SK-N-SH (cell line): ENCODE data around the gene DYNC1H1. TPM values are rescaled to one million over a fixed set of nuclear protein-coding genes. Genes with fewer than 3 reads are reported as not detected.

Experiments used
- CTCF ChIA-PET: fragments of 300-600, 350-600 bp; formaldehyde crosslinking; extraction: SDS; loops from one replicate; lab custom pipeline; 2021; lab: Yijun Ruan, JAX
- POLR2A ChIA-PET: fragments of 350-600 bp; sonication (Branson Sonifier 250); formaldehyde crosslinking; extraction: SDS; loops from one replicate; lab custom pipeline; 2020; ENCODE audit warnings: antibody characterized with exemption, inconsistent platforms; lab: Yijun Ruan, JAX
- DNase-seq: peaks from one replicate; pipeline ENCODE4 v3.0.0; 2012
- H2AFZ ChIP-seq: fragments of 200-600 bp; sonication (generic); 2 replicates; pipeline ENCODE4 v1.8.1; 2016; ENCODE audit warnings: antibody characterized with exemption, mild to moderate bottlenecking, low read depth
- H3F3A ChIP-seq: fragments of 200-600 bp; sonication (generic); replicated peaks from 2 replicates; pipeline ENCODE3; 2016; ENCODE audit warnings: antibody characterized with exemption, mild to moderate bottlenecking; ENCODE audit not compliant: insufficient read depth
- H3K27ac ChIP-seq, 2 experiments: fragments of 200-500 bp in 1 of 2; fragments of 200-600 bp in 1 of 2; sonication (Bioruptor generic) in 1 of 2; sonication (generic), shearing (Covaris generic) in 1 of 2; 2 replicates each; pipeline versions ENCODE4 v1.5.1 to v1.6.1; 2014 to 2016; ENCODE audit warnings: low read depth in 2 of 2, inconsistent platforms in 1 of 2, low read length in 1 of 2, mild to moderate bottlenecking in 1 of 2, mixed read lengths in 1 of 2
- H3K27me3 ChIP-seq: fragments of 200-600 bp; sonication (generic), shearing (Covaris generic); 2 replicates; pipeline ENCODE4 v1.6.1; 2016; ENCODE audit warnings: mixed run types; ENCODE audit not compliant: insufficient read depth
- H3K36me3 ChIP-seq, 2 experiments: fragments of 200-500 bp in 1 of 2; fragments of 200-600 bp in 1 of 2; sonication (Bioruptor generic) in 1 of 2; sonication (generic) in 1 of 2; replicated peaks in 1 of 2; 2 replicates each; pipeline versions ENCODE3 to v1.5.1; 2014 to 2016; ENCODE audit warnings: low read length in 1 of 2, mild to moderate bottlenecking in 1 of 2; ENCODE audit not compliant: insufficient read depth in 2 of 2, control insufficient read depth in 1 of 2
- H3K4me1 ChIP-seq, 2 experiments: fragments of 200-500 bp in 1 of 2; fragments of 200-600 bp in 1 of 2; sonication (Bioruptor generic) in 1 of 2; sonication (generic), shearing (Covaris generic) in 1 of 2; 2 replicates each; pipeline versions ENCODE4 v1.5.1 to v1.6.1; 2014 to 2016; ENCODE audit warnings: low read depth in 1 of 2, low read length in 1 of 2, mixed run types in 1 of 2; ENCODE audit not compliant: insufficient read depth in 2 of 2, control insufficient read depth in 1 of 2
- H3K4me2 ChIP-seq: fragments of 200-600 bp; sonication (generic), shearing (Covaris generic); 2 replicates; pipeline ENCODE4 v1.6.1; 2017; ENCODE audit warnings: mixed run types
- H3K4me3 ChIP-seq, 2 experiments: fragments of 200-500 bp in 1 of 2; fragments of 200-600 bp in 1 of 2; sonication (Bioruptor generic) in 1 of 2; sonication (generic), shearing (Covaris generic) in 1 of 2; 2 replicates each; pipeline versions ENCODE4 v1.5.1 to v1.8.1; 2014 to 2016; ENCODE audit warnings: low read depth in 2 of 2, inconsistent platforms in 1 of 2, low read length in 1 of 2, mild to moderate bottlenecking in 1 of 2, mixed read lengths in 1 of 2, moderate library complexity in 1 of 2
- H3K79me2 ChIP-seq: fragments of 200-600 bp; sonication (generic); 2 replicates; pipeline ENCODE4 v1.8.1; 2017; ENCODE audit warnings: mild to moderate bottlenecking; ENCODE audit not compliant: insufficient read depth
- H3K9ac ChIP-seq: fragments of 200-600 bp; sonication (generic); 2 replicates; pipeline ENCODE4 v1.6.1; 2017; ENCODE audit warnings: mixed run types
- H3K9me2 ChIP-seq: fragments of 200-600 bp; sonication (generic); 2 replicates; pipeline ENCODE4 v1.6.1; 2017; ENCODE audit warnings: mixed run types
- H3K9me3 ChIP-seq: fragments of 200-600 bp; sonication (generic); 2 replicates; pipeline ENCODE4 v1.6.1; 2017; ENCODE audit warnings: mixed run types, mild to moderate bottlenecking, moderate library complexity
- H4K20me1 ChIP-seq: fragments of 200-600 bp; sonication (generic); 2 replicates; pipeline ENCODE4 v1.6.1; 2017; ENCODE audit warnings: mild to moderate bottlenecking, mixed run types; ENCODE audit not compliant: insufficient read depth
- CHD2 ChIP-seq: fragments of 150-350 bp; IDR thresholded peaks from 2 replicates; pipeline ENCODE4 v1.6.1; 2018; ENCODE audit warnings: low read length; ENCODE audit not compliant: partially characterized antibody
- CTCF ChIP-seq: fragments of 200-600 bp; sonication (generic); IDR thresholded peaks from 2 replicates; pipeline ENCODE4 v1.6.1; 2017; ENCODE audit warnings: antibody characterized with exemption, mild to moderate bottlenecking, moderate library complexity
- EP300 ChIP-seq, 2 experiments: IDR thresholded peaks; 2 replicates each; pipeline versions ENCODE4 v1.4.0 to v1.6.1; 2012; ENCODE audit warnings: borderline replicate concordance in 1 of 2, low read depth in 1 of 2, low read length in 1 of 2
- FOSL2 ChIP-seq: IDR thresholded peaks from 2 replicates; pipeline ENCODE4 v1.4.0; 2012; ENCODE audit warnings: low read depth, mild to moderate bottlenecking, moderate library complexity, borderline replicate concordance
- FOXJ3 ChIP-seq: sonication (generic); formaldehyde crosslinking; IDR thresholded peaks from 2 replicates; pipeline ENCODE4 v1.5.1; 2020; ENCODE audit warnings: mild to moderate bottlenecking, missing genetic modification reagents
- GABPA ChIP-seq: IDR thresholded peaks from 2 replicates; pipeline ENCODE4 v1.4.0; 2012; ENCODE audit warnings: low read depth, mild to moderate bottlenecking
- IRF3 ChIP-seq: fragments of 150-350 bp; IDR thresholded peaks from 2 replicates; pipeline ENCODE4 v1.6.1; 2016; ENCODE audit warnings: mild to moderate bottlenecking, low read depth, low read length
- JUND ChIP-seq: IDR thresholded peaks from 2 replicates; pipeline ENCODE4 v1.4.0; 2012
- MEF2A ChIP-seq: IDR thresholded peaks from 2 replicates; pipeline ENCODE4 v1.4.0; 2012; ENCODE audit warnings: low read depth, borderline replicate concordance
- MXI1 ChIP-seq: IDR thresholded peaks from 2 replicates; pipeline ENCODE4 v1.6.1; 2012; ENCODE audit warnings: mild to moderate bottlenecking, low read depth, low read length, improper control_type of control experiment
- NFIC ChIP-seq: IDR thresholded peaks from 2 replicates; pipeline ENCODE4 v1.4.0; 2012; ENCODE audit warnings: borderline replicate concordance
- NRF1 ChIP-seq: IDR thresholded peaks from 2 replicates; pipeline ENCODE4 v1.6.1; 2012; ENCODE audit warnings: low read depth, mild to moderate bottlenecking, low read length
- PBX3 ChIP-seq: IDR thresholded peaks from 2 replicates; pipeline ENCODE4; 2012
- RAD21 ChIP-seq: IDR thresholded peaks from 2 replicates; pipeline ENCODE4 v1.6.1; 2012; ENCODE audit warnings: mild to moderate bottlenecking, low read length
- RCOR1 ChIP-seq: fragments of 150-350 bp; IDR thresholded peaks from 2 replicates; pipeline ENCODE4 v1.6.1; 2017; ENCODE audit warnings: antibody characterized with exemption, low read length
- RFX5 ChIP-seq: IDR thresholded peaks from 2 replicates; pipeline ENCODE4 v1.6.1; 2012; ENCODE audit warnings: mild to moderate bottlenecking, improper control_type of control experiment, low read length
- SIN3A ChIP-seq: IDR thresholded peaks from 2 replicates; pipeline ENCODE4 v1.6.1; 2012; ENCODE audit warnings: low read depth, mild to moderate bottlenecking, low read length, moderate library complexity, borderline replicate concordance
- TAF1 ChIP-seq: IDR thresholded peaks from 2 replicates; pipeline ENCODE4 v1.6.1; 2012; ENCODE audit warnings: low read depth, mild to moderate bottlenecking, low read length, moderate library complexity, borderline replicate concordance
- TCF12 ChIP-seq: IDR thresholded peaks from 2 replicates; pipeline ENCODE4 v1.4.0; 2012
- WGBS: methylation state at CpG from one replicate; pipeline ENCODE4 v1.1.6; 2017; ENCODE audit warnings: low lambda C conversion rate; 5-methylcytosine and 5-hydroxymethylcytosine counted together
- polyA plus RNA-seq, 3 experiments: library from polyadenylated mRNA; depleted of rRNA; stranded (reverse); fragments of >200 nt; gene quantifications; 2 replicates each; pipeline ENCODE4 v1.2.3, GENCODE V29; 2012
- TF ChIP-seq, protein P1 (sequence below): IDR thresholded peaks from 2 replicates; pipeline ENCODE4 v1.6.1; 2012; ENCODE audit warnings: mild to moderate bottlenecking, low read depth, low read length, moderate library complexity
- TF ChIP-seq, protein P2 (sequence below): IDR thresholded peaks from 2 replicates; pipeline ENCODE4 v1.4.0; 2012; ENCODE audit warnings: low read depth

Gene DYNC1H1
- polyA plus RNA-seq, 1 of the 3 experiments (the other 2 are of a cell fraction) = 140 TPM

GRCh38 chr14:101980700-101981099, 16.3 kb downstream of the DYNC1H1 start (continued):
- TF ChIP-seq, protein P1, sequence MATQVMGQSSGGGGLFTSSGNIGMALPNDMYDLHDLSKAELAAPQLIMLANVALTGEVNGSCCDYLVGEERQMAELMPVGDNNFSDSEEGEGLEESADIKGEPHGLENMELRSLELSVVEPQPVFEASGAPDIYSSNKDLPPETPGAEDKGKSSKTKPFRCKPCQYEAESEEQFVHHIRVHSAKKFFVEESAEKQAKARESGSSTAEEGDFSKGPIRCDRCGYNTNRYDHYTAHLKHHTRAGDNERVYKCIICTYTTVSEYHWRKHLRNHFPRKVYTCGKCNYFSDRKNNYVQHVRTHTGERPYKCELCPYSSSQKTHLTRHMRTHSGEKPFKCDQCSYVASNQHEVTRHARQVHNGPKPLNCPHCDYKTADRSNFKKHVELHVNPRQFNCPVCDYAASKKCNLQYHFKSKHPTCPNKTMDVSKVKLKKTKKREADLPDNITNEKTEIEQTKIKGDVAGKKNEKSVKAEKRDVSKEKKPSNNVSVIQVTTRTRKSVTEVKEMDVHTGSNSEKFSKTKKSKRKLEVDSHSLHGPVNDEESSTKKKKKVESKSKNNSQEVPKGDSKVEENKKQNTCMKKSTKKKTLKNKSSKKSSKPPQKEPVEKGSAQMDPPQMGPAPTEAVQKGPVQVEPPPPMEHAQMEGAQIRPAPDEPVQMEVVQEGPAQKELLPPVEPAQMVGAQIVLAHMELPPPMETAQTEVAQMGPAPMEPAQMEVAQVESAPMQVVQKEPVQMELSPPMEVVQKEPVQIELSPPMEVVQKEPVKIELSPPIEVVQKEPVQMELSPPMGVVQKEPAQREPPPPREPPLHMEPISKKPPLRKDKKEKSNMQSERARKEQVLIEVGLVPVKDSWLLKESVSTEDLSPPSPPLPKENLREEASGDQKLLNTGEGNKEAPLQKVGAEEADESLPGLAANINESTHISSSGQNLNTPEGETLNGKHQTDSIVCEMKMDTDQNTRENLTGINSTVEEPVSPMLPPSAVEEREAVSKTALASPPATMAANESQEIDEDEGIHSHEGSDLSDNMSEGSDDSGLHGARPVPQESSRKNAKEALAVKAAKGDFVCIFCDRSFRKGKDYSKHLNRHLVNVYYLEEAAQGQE = no peak
- no peak for TF ChIP-seq IRF3
- TF ChIP-seq SIN3A = peak; percentile 99
- no peak for TF ChIP-seq GABPA
- peak; percentile 62 for TF ChIP-seq PBX3
- TF ChIP-seq RCOR1 = no peak
- TF ChIP-seq TAF1 = 0 out of 2 replicates have a peak, but pooled peaks have one; percentile 9
- peak; percentile 71; the same call in 1 of the 2 replicates for TF ChIP-seq TCF12
- TF ChIP-seq, protein P2, sequence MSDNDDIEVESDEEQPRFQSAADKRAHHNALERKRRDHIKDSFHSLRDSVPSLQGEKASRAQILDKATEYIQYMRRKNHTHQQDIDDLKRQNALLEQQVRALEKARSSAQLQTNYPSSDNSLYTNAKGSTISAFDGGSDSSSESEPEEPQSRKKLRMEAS = peak; percentile 89
- peak; percentile 97 for TF ChIP-seq FOSL2
- TF ChIP-seq EP300 (IDR thresholded peaks at IDR 0.05; ENCODE audit: borderline replicate concordance in 1 of 2, low read depth in 1 of 2, low read length in 1 of 2) = peak in 1 of 2 experiments; percentile 48; a peak in 1 of 4 replicates

- Histone ChIP-seq H3K4me2 (no peak overlapping the region), H3K27ac (peak overlapping the region in 1 of 2 experiments; percentile 88; a peak in 1 of 4 replicates), H3K9me3 (no peaks in the 10 kb centered on the region), H3F3A (peaks cover 43% of the 10 kb centered on the region), H3K27me3 (no peaks in the 10 kb centered on the region), H3K79me2 (peaks cover 81% of the 10 kb centered on the region), H3K9ac (no peak overlapping the region), H3K4me1 (peaks cover 0 to 16% of the 10 kb centered on the region in 2 experiments; a peak in 1 of 4 replicates), H3K9me2 (no peaks in the 10 kb centered on the region), H2AFZ (no peak overlapping the region), H3K4me3 (no peak overlapping the region), H3K36me3 (peaks cover 62 to 87% of the 10 kb centered on the region in 2 experiments), H4K20me1 (peaks cover 27% of the 10 kb centered on the region; the same call in 1 of the 2 replicates)
- CTCF ChIA-PET = no interaction called here
- WGBS = 96% methylated on average over 6 of the region's 6 CpGs
- no peak for DNase-seq
- POLR2A ChIA-PET = no interaction called here
- TF ChIP-seq RFX5 = no peak
- TF ChIP-seq FOXJ3 (CRISPR knock-in tag) = no peak
- TF ChIP-seq JUND = no peak
- TF ChIP-seq RAD21 = no peak
- TF ChIP-seq NRF1 = no peak
- no peak for TF ChIP-seq GABPA
- TF ChIP-seq CTCF = no peak
- TF ChIP-seq SIN3A = no peak
- TF ChIP-seq NFIC = no peak
- TF ChIP-seq CHD2 = no peak
- TF ChIP-seq, protein P1 = no peak
- no peak for TF ChIP-seq MEF2A
- TF ChIP-seq MXI1 = no peak
Observed at GRCh38 chr14:101982621-101983020, 18.2 kb downstream of the DYNC1H1 start.
